HK-2 (cell line): Measurements from ENCODE around the gene AMBRA1.
"Not testable (repeated sequence)": the region's sequence is repeated elsewhere in the genome, so short reads cannot be mapped to it uniquely, and the experiment has no call there.

Experiments used
- DNase-seq: peaks from one replicate; pipeline ENCODE4 v3.0.0-alpha.2; 2018; ENCODE audit not compliant: unreplicated experiment

Gene AMBRA1

GRCh38 chr11:46381819-46382645 lies 211.8 kb downstream of the AMBRA1 start:
- DNase-seq: peak; percentile 38

GRCh38 chr11:46381048-46381818 lies 212.6 kb downstream of the AMBRA1 start, which contains the start of gene MDK:
Gene MDK (plus strand): TSS chr11:46381669. CDS start chr11:46382058, 389 bp downstream.
- no peak for DNase-seq

- DNase-seq: peak; percentile 54
Measured at GRCh38 chr11:46380340-46381047, 213.3 kb downstream of the AMBRA1 start.

- not testable (repeated sequence) for DNase-seq
Measured at GRCh38 chr11:46379482-46380293, 214.1 kb downstream of the AMBRA1 start.

- DNase-seq: no peak
Measured at GRCh38 chr11:46378811-46379481, 214.9 kb downstream of the AMBRA1 start.

- DNase-seq: no peak
Measured at GRCh38 chr11:46378296-46378695, 215.5 kb downstream of the AMBRA1 start.

GRCh38 chr11:46377831-46378230 lies 216.0 kb downstream of the AMBRA1 start:
- no peak for DNase-seq

- no peak for DNase-seq
Measured at GRCh38 chr11:46377290-46377689, 216.5 kb downstream of the AMBRA1 start.

- no peak for DNase-seq
Measured at GRCh38 chr11:46376258-46377050, 217.4 kb downstream of the AMBRA1 start.

GRCh38 chr11:46375392-46376101 lies 218.3 kb downstream of the AMBRA1 start:
- no peak for DNase-seq

- DNase-seq: no peak
Measured at GRCh38 chr11:46374815-46375214, 219.0 kb downstream of the AMBRA1 start.

GRCh38 chr11:46373787-46374740 lies 219.8 kb downstream of the AMBRA1 start:
- DNase-seq: no peak

- not testable (repeated sequence) for DNase-seq
Measured at GRCh38 chr11:46372501-46372900, 221.3 kb downstream of the AMBRA1 start.

GRCh38 chr11:46372086-46372485 lies 221.7 kb downstream of the AMBRA1 start:
- DNase-seq: no peak

- DNase-seq: not testable (repeated sequence)
Measured at GRCh38 chr11:46371262-46371661, 222.6 kb downstream of the AMBRA1 start.

GRCh38 chr11:46370253-46370652 lies 223.6 kb downstream of the AMBRA1 start:
- DNase-seq: no peak

- DNase-seq: peak; percentile 85
Measured at GRCh38 chr11:46369458-46370152, 224.2 kb downstream of the AMBRA1 start.

- no peak for DNase-seq
Measured at GRCh38 chr11:46367916-46368267, 225.9 kb downstream of the AMBRA1 start.
